Activated CD4-positive, CD25-positive, alpha-beta regulatory T cell treated with anti-CD3 and anti-CD28 coated beads, Interleukin-2, amount 50 U/mL, for 24 hours (primary cell): ENCODE data around the gene CYREN.
A peak's percentile ranks its signal among the peaks of the same experiment; 100 is the strongest.
"Not testable (repeated sequence)": the region's sequence is repeated elsewhere in the genome, so short reads cannot be mapped to it uniquely, and the experiment has no call there.

Source experiments
- ATAC-seq, 2 donors: fragments of 150-1000 bp; cut with Tn5 transposase; one replicate each; pipeline ENCODE4 v1.10.0; 2021; ENCODE audit warnings: mild to moderate bottlenecking in 1 of 2, moderate library complexity in 1 of 2

Gene CYREN

DNA sequence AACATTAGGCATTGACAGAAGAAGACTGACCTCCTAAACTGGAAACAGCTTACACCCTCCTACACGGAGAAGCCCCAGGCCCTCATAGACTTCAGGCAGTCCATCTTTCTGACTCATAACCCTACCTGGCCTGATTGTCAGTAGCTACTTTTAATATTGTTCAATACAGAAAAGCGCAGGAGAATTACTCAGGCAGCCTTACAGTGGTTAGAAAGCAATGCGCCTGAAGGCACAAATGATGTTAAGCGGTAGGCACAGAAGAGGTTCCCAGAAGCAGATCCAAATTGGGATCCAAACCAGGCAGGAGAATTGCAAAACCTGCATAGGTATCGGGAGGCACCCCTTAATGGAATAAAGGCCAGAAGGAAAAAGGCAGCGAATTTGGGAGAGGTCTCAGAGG, 5.4 kb upstream of the CYREN start:
- no peak for ATAC-seq

- no peak for ATAC-seq
Measured at GRCh38 chr7:135174941-135175340, 4.4 kb upstream of the CYREN start.

- ATAC-seq = not testable (repeated sequence)
Measured at GRCh38 chr7:135173916-135174315, 3.4 kb upstream of the CYREN start.

- not testable (repeated sequence) for ATAC-seq
Measured at GRCh38 chr7:135171581-135172291, 1.2 kb upstream of the CYREN start.

GRCh38 chr7:135170998-135171481, 533 bp upstream of the CYREN start:
- ATAC-seq = not testable (repeated sequence)

GRCh38 chr7:135169964-135170273, 588 bp downstream of the CYREN start:
- ATAC-seq = no peak

GRCh38 chr7:135169141-135169963, 1.2 kb downstream of the CYREN start:
- peak; percentile 42 to 50 for ATAC-seq

- no peak for ATAC-seq
Measured at GRCh38 chr7:135168489-135169140, 1.9 kb downstream of the CYREN start.

DNA sequence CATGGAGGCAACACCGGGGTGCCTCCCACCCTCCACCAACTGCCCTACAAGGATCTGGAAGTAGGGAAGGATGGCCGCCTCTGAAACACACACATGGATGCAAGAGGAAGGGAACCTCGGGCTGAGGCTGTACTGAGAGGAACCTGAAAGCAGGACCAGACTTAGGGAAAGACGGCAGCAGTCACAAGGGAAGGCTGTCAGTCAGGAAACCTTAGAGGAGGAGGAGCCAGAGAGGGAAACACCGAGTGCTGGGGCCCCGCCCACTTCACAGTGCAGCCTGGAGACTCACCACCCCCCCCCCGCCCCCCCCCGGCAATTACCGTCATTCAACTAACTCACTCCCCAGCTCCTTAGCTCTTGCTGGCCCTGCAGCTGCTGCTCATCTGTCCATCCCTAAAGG, 2.5 kb downstream of the CYREN start:
- ATAC-seq = no peak

GRCh38 chr7:135167365-135167917, 3.1 kb downstream of the CYREN start:
- ATAC-seq = no peak

GRCh38 chr7:135166338-135166990, 4.0 kb downstream of the CYREN start:
- ATAC-seq = no peak

GRCh38 chr7:135165862-135166261, 4.6 kb downstream of the CYREN start:
- ATAC-seq = no peak

- ATAC-seq = no peak
Measured at GRCh38 chr7:135164357-135165061, 6.0 kb downstream of the CYREN start.

DNA sequence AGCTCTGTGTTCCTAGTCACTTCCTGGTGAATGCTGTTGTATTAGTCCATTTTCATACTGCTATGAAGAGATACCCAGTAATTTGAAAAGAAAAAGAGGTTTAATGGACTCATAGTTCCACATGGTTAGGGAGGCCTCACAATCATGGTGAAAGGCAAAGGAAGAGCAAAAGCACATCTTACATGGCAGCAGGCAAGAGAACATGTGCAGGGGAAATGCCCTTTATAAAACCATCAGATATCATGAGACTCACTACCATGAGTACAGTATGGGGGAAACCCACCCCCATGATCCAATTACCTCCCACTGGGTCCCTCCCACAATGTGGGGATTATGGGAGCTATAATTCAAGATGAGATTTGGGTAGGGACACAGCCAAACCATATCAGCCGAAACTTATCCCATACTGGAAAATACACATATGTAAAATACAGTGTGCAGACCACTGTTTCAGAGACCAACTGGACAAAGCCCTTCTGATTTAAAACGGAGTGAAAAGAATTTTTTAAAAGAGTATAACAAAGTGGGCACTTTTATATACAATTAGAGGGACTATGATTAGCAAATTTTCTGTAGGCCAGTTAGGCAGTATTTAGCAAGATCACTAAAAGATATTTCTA, 8.0 kb downstream of the CYREN start:
- ATAC-seq = no peak

DNA sequence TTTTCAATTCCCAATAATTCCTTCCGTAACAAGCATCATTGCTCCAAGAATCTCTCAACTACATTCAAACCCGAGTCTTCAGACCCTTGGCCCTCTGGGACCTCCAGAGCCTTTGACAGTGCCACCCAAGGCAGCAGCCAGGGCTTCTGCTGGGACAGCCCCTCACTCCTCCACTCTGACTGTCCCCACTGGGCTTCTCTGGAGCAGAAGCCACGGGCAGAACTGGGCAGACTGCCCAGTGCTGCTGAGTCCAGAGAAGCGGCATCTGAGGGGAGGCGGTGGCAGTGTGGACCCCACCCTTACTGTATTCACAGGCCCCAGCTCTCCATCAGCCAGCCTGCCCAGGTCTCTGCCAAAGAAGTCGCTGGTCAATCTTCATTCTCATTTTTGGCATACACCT, 8.8 kb downstream of the CYREN start:
- ATAC-seq = no peak

- no peak for ATAC-seq
Measured at GRCh38 chr7:135160858-135161653, 9.5 kb downstream of the CYREN start.

- peak; percentile 44 to 57 for ATAC-seq
Measured at GRCh38 chr7:135160098-135160857, 10.2 kb downstream of the CYREN start.

GRCh38 chr7:135159359-135160085, 11.0 kb downstream of the CYREN start:
- ATAC-seq = peak; percentile 77 to 84

DNA sequence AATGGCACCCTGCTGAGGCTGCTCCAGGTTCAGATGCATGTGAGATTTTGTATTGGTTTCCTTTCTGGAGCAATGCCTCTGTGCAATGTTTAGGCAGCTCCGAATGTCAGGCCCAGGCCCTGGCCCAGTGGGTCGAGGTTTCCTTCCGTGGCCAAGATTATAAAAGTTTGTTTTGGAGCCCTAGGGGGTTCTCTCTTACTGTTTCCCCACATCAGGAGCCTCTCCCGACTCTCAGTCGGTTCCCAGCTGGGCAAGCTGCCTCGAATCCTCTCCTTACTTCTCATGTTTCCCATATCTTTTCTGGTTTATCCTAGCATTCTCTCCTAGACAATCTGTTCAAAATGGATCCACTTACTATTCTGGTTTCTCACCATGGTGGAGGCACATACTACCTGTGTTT, 11.6 kb downstream of the CYREN start:
- ATAC-seq = no peak
